NB4 (cell line): ENCODE data around the gene NPAS3.

Experiments
- MYC ChIP-seq: IDR thresholded peaks from 2 replicates; pipeline ENCODE4 v1.6.1; 2011; ENCODE audit warnings: low read depth, low read length
- POLR2A ChIP-seq: IDR thresholded peaks from 2 replicates; pipeline ENCODE4 v1.6.1; 2011; ENCODE audit warnings: mild to moderate bottlenecking; ENCODE audit not compliant: insufficient read length; ENCODE audit errors: extremely low read depth
- TF ChIP-seq, protein P1 (sequence below): IDR thresholded peaks from 2 replicates; pipeline ENCODE4 v1.6.1; 2011; ENCODE audit warnings: low read depth, low read length
- TF ChIP-seq, protein P2 (sequence below): IDR thresholded peaks from one replicate; pipeline ENCODE4 v1.5.1; 2012; ENCODE audit warnings: low read depth, low read length

DNA sequence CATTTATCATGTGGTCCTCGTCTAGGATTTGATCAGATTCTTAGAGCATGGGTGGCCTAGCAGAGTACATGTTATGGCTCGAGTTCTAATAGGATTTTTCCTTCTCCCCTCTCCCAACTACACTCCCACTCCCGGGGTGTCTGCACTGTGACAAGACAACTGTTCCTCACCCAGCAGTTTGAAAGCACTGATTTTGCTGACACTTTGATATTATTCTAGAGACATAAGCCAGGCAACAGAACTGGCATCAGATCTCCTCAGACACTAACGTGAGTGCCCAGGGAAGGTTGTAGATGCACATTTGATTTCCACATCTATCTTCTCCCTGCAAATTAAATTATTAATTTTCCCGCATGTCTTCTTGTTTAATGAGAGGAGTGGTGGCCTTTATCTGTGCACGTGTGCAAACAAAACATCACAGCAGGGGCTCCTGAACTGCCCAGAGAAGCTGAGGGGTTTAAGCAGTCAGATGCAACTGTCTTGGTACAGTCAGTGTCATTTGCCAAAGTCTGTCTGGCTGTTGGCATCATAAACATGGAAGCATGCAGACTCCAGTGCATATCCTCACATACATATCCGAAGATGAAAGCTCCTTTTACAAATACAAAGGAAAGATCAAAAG, 491.8 kb downstream of the NPAS3 start:
- TF ChIP-seq, protein P1, sequence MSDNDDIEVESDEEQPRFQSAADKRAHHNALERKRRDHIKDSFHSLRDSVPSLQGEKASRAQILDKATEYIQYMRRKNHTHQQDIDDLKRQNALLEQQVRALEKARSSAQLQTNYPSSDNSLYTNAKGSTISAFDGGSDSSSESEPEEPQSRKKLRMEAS = no peak
- TF ChIP-seq POLR2A (no peak), MYC (no peak)
- TF ChIP-seq, protein P2, sequence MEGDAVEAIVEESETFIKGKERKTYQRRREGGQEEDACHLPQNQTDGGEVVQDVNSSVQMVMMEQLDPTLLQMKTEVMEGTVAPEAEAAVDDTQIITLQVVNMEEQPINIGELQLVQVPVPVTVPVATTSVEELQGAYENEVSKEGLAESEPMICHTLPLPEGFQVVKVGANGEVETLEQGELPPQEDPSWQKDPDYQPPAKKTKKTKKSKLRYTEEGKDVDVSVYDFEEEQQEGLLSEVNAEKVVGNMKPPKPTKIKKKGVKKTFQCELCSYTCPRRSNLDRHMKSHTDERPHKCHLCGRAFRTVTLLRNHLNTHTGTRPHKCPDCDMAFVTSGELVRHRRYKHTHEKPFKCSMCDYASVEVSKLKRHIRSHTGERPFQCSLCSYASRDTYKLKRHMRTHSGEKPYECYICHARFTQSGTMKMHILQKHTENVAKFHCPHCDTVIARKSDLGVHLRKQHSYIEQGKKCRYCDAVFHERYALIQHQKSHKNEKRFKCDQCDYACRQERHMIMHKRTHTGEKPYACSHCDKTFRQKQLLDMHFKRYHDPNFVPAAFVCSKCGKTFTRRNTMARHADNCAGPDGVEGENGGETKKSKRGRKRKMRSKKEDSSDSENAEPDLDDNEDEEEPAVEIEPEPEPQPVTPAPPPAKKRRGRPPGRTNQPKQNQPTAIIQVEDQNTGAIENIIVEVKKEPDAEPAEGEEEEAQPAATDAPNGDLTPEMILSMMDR = no peak
